Endothelial cell of umbilical vein (primary cell): Measurements from ENCODE around the gene SLC38A9. TPM values are rescaled to one million over a fixed set of nuclear protein-coding genes. Genes with fewer than 3 reads are reported as not detected.

Experiments used
- BruUV-seq: library from RNA; stranded (reverse); fragments of 400-500 nt; replicated peaks from 2 replicates; lab custom pipeline; 2021; lab: Mats Ljungman, UMichigan
- CTCF ChIA-PET: fragments of 300-600, 350-600 bp; sonication (Branson Sonifier 250); formaldehyde crosslinking; loops from one replicate; lab custom pipeline; 2021; ENCODE audit warnings: antibody characterized with exemption, inconsistent platforms; lab: Charles Lee
- POLR2A ChIA-PET: fragments of 300-600, 350-600 bp; sonication (Branson Sonifier 250); formaldehyde crosslinking; loops from one replicate; lab custom pipeline; 2021; ENCODE audit warnings: antibody characterized with exemption, inconsistent platforms; lab: Charles Lee
- DNase-seq: peaks from one replicate; pipeline ENCODE4 v3.0.0-alpha.2; 2011; ENCODE audit warnings: low read depth, low spot score
- FAIRE-seq: peaks from 2 replicates; lab custom pipeline; 2011; peaks lifted over from hg19 to GRCh38; lab: Jason Lieb, UNC
- H2AFZ ChIP-seq: 2 replicates; pipeline ENCODE4 v1.6.0; 2012; ENCODE audit warnings: low read depth, low read length, control low read depth, inconsistent platforms
- H3K27ac ChIP-seq: 2 replicates; pipeline ENCODE4 v1.5.1; 2011; ENCODE audit warnings: low read depth, mild to moderate bottlenecking, control low read depth, low read length, moderate library complexity; ENCODE audit not compliant: insufficient read depth
- H3K27me3 ChIP-seq, 2 experiments: 2 replicates each; pipeline versions ENCODE4 v1.6.0 to v1.6.1; 2011; ENCODE audit warnings: low read length in 2 of 2, mixed read lengths in 1 of 2; ENCODE audit not compliant: control insufficient read depth in 2 of 2, insufficient read depth in 2 of 2
- H3K36me3 ChIP-seq, 2 experiments: 2 replicates in 1 of 2; 3 replicates in 1 of 2; pipeline ENCODE4 v1.5.1; 2011; ENCODE audit warnings: low read length in 2 of 2, mild to moderate bottlenecking in 1 of 2, moderate library complexity in 1 of 2; ENCODE audit not compliant: control insufficient read depth in 2 of 2, insufficient read depth in 2 of 2; ENCODE audit errors: extremely low read depth in 1 of 2
- H3K4me1 ChIP-seq: 3 replicates; pipeline ENCODE4 v1.5.1; 2011; ENCODE audit warnings: mild to moderate bottlenecking, low read length; ENCODE audit not compliant: control insufficient read depth, insufficient read depth; ENCODE audit errors: extremely low read depth
- H3K4me2 ChIP-seq: 2 replicates; pipeline ENCODE4 v1.6.1; 2011; ENCODE audit warnings: low read length, control low read depth, mixed read lengths; ENCODE audit not compliant: insufficient read depth
- H3K4me3 ChIP-seq, 3 experiments: fragments of 200-600 bp in 1 of 3; sonication (generic), shearing (Covaris generic) in 1 of 3; replicated peaks in 1 of 3; 2 replicates each; pipeline ENCODE4 v1.5.1; 2011 to 2016; ENCODE audit warnings: control low read depth in 3 of 3, low read length in 3 of 3, mild to moderate bottlenecking in 2 of 3, inconsistent platforms in 1 of 3, low read depth in 1 of 3, moderate library complexity in 1 of 3; ENCODE audit not compliant: insufficient read depth in 1 of 3
- H3K79me2 ChIP-seq: 2 replicates; pipeline ENCODE4 v1.6.0; 2012; ENCODE audit warnings: low read length, inconsistent platforms; ENCODE audit not compliant: control insufficient read depth, insufficient read depth
- H3K9ac ChIP-seq: replicated peaks from 2 replicates; pipeline ENCODE3; 2011; ENCODE audit warnings: low read length, control low read depth; ENCODE audit not compliant: insufficient read depth; ENCODE audit errors: extremely low read depth
- H3K9me1 ChIP-seq: replicated peaks from 3 replicates; pipeline ENCODE4 v1.6.0; 2011; ENCODE audit warnings: mild to moderate bottlenecking, low read length; ENCODE audit not compliant: control insufficient read depth, insufficient read depth; ENCODE audit errors: extremely low read depth
- H3K9me3 ChIP-seq: replicated peaks from 2 replicates; pipeline ENCODE4 v1.5.1; 2012; ENCODE audit warnings: low read length, inconsistent platforms; ENCODE audit not compliant: control insufficient read depth, insufficient read depth
- H4K20me1 ChIP-seq: replicated peaks from 2 replicates; pipeline ENCODE3; 2011; ENCODE audit warnings: mild to moderate bottlenecking, low read length; ENCODE audit not compliant: control insufficient read depth, insufficient read depth; ENCODE audit errors: extremely low read depth
- CTCF ChIP-seq, 2 donors: IDR thresholded peaks; 1 replicate in 1 of 2; 2 replicates in 1 of 2; pipeline ENCODE4 v1.5.1; 2011; ENCODE audit warnings: low read length in 2 of 2, mild to moderate bottlenecking in 2 of 2, moderate library complexity in 2 of 2, control low read depth in 1 of 2, inconsistent platforms in 1 of 2, low read depth in 1 of 2; ENCODE audit not compliant: insufficient read depth in 1 of 2; ENCODE audit errors: extremely low read depth in 1 of 2
- EZH2 ChIP-seq: IDR thresholded peaks from 2 replicates; pipeline ENCODE4 v1.6.1; 2012; ENCODE audit warnings: borderline replicate concordance, low read depth, mild to moderate bottlenecking, moderate library complexity, low read length, inconsistent platforms; ENCODE audit not compliant: severe bottlenecking
- FOS ChIP-seq: IDR thresholded peaks from 2 replicates; pipeline ENCODE4 v1.6.1; 2011; ENCODE audit warnings: mild to moderate bottlenecking, low read length, moderate library complexity, borderline replicate concordance; ENCODE audit not compliant: insufficient read depth
- JUN ChIP-seq: IDR thresholded peaks from 2 replicates; pipeline ENCODE4 v1.6.1; 2011; ENCODE audit warnings: borderline replicate concordance, low read depth; ENCODE audit not compliant: insufficient read length, insufficient read depth
- MAX ChIP-seq: IDR thresholded peaks from 2 replicates; pipeline ENCODE4 v1.6.1; 2011; ENCODE audit not compliant: insufficient read depth, insufficient read length
- POLR2AphosphoS5 ChIP-seq: IDR thresholded peaks from 2 replicates; pipeline ENCODE4 v1.6.1; 2012; ENCODE audit warnings: low read depth, mild to moderate bottlenecking, control low read depth, low read length, moderate library complexity; ENCODE audit not compliant: insufficient read depth
- dilution Hi-C: fragments of 300-500 bp; cut with MboI; formaldehyde crosslinking; loops from one replicate; pipeline ENCODE4 v1.15.0; 2019; ENCODE audit warnings: low sequenced_read_pairs; ENCODE audit not compliant: extremely low pct_ligation_motif_present
- intact Hi-C: fragments of 100-400 bp; cut with micrococcal nuclease; formaldehyde crosslinking; loops from one replicate; pipeline ENCODE4 v1.10.0; 2022
- polyA plus RNA-seq, 4 experiments: library from polyadenylated mRNA; depleted of rRNA in 3 of 4; stranded (reverse) in 3 of 4; unstranded in 1 of 4; fragments of >200 nt; gene quantifications; 2 replicates each; pipeline versions ENCODE4 v1.2.1 to v1.2.3, GENCODE V29; 2011 to 2012; ENCODE audit warnings: missing spikeins in 1 of 4
- total RNA-seq: library from RNA; stranded (reverse); gene quantifications from 2 replicates; pipeline ENCODE4 v1.2.3, GENCODE V29; 2021

The SLC38A9 gene
- total and polyA plus RNA-seq, 2 donors (not counting 3 experiments of a cell fraction or from before 2014, with no cell fraction given), result 14.1 to 24.9 TPM

GRCh38 chr5:55633574-55634208 is 78.4 kb downstream of the SLC38A9 start:
- Histone ChIP-seq H3K4me2 (no peak overlapping the region), H3K27ac (no peak overlapping the region), H3K79me2 (no peaks in the 10 kb centered on the region), H3K4me3 (no peak overlapping the region), H3K36me3 (no peaks in the 10 kb centered on the region), H3K4me1 (no peaks in the 10 kb centered on the region), H4K20me1 (no peaks in the 10 kb centered on the region), H3K9me3 (no peaks in the 10 kb centered on the region), H3K9ac (no peak overlapping the region), H3K9me1 (no peaks in the 10 kb centered on the region), H2AFZ (no peak overlapping the region), H3K27me3 (no peaks in the 10 kb centered on the region)
- DNase-seq, result no peak
- CTCF ChIA-PET, result interaction anchor here (1.0 kb wide), 1 partner anchor 58 kb away, joined by 4 read pairs; no protein-coding TSS in a partner anchor
- TF ChIP-seq EZH2, result no peak
- TF ChIP-seq CTCF (IDR thresholded peaks at IDR 0.05; ENCODE audit: extremely low read depth in 1 of 2, insufficient read depth in 1 of 2, low read depth in 1 of 2, low read length in 2 of 2), result no peak
- TF ChIP-seq FOS, result no peak
- BruUV-seq, result no TSS peak
- intact Hi-C loops (no loop called here), dilution Hi-C loops (no loop called here)
- POLR2A ChIA-PET, result no interaction called here
- no peak for FAIRE-seq

DNA sequence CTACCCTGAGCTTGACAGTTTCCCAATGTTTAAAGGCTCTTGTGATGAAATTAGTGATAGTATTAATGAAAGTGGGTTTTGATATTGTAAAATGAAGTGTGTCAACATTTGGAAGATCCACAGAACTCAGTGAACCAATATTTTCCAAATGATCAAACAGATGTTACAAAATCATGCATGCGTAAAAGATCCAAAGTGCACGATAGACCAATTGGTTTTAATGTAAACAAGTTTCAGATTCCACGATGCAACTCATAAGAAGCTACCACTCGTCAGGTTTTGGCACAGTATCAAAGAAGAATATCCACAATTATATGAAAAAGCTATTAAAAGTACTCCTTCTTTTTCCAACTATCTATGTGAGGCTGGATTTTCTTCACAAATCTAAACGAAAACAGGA is 82.3 kb downstream of the SLC38A9 start:
- TF ChIP-seq MAX, result no peak
- no peak for TF ChIP-seq POLR2AphosphoS5
- TF ChIP-seq CTCF (IDR thresholded peaks at IDR 0.05; ENCODE audit: extremely low read depth in 1 of 2, insufficient read depth in 1 of 2, low read depth in 1 of 2, low read length in 2 of 2), result no peak
- TF ChIP-seq FOS, result no peak
- TF ChIP-seq JUN, result no peak
- no peak overlapping the region for H3K4me3 ChIP-seq
- POLR2A ChIA-PET, result no interaction called here
- FAIRE-seq, result no peak
- no peaks in the 10 kb centered on the region for H3K36me3 ChIP-seq
- CTCF ChIA-PET, result interaction anchor here (0.7 to 1.0 kb wide), 2 partner anchors 13 to 20 kb away, joined by 3 read pairs; no protein-coding TSS in a partner anchor
- H3K9me1 ChIP-seq, result no peaks in the 10 kb centered on the region
- DNase-seq, result no peak
- H3K4me2 ChIP-seq, result no peak overlapping the region
- H3K27me3 ChIP-seq, result no peaks in the 10 kb centered on the region
- H2AFZ ChIP-seq, result no peak overlapping the region
- dilution Hi-C loops, result no loop called here
- no peaks in the 10 kb centered on the region for H3K4me1 ChIP-seq
- H3K9ac ChIP-seq, result no peak overlapping the region
- intact Hi-C loops, result no loop called here
- no peaks in the 10 kb centered on the region for H3K79me2 ChIP-seq
- H3K27ac ChIP-seq, result no peak overlapping the region
- no peaks in the 10 kb centered on the region for H3K9me3 ChIP-seq
- no TSS peak for BruUV-seq
- no peaks in the 10 kb centered on the region for H4K20me1 ChIP-seq
